ENCODE results near the gene ATP2B2.

Gene ATP2B2

DNA sequence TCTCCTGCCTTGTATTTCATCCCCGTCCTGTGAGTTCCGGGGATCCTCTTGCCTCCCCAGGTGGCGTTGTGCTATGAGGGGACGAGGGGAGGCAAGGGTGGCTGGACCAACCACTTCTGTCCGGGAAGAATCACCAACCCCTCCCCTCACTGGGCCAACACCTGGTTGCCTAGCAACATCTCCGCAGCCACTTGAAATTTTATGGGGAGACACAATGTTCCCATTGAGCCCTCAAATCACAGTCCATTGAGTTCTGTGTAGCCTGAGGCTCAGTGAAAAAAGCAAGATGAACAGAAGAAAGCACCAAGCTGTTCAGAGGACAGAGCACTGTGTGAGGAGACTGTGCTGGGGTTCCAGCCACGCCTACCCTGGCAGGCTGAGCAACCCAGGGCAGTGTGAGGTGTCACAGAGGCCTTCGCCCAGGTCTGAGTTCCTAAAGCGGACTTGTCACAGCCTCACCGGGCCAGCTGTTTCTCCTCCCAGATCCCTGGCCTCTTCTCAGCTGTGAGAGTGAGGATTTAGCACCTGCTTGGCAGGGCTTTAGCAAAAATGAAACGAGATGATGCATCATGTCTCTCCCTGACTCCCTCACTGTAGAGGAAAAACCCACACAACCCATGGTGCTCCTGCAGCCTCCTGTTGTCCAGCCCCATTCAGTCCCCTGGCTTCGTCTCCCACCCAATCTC, 76.8 kb downstream of the ATP2B2 start:
- H3K4me1 ChIP-seq (ENCODE audit: low read length) = no peaks in the 10 kb centered on the region

DNA sequence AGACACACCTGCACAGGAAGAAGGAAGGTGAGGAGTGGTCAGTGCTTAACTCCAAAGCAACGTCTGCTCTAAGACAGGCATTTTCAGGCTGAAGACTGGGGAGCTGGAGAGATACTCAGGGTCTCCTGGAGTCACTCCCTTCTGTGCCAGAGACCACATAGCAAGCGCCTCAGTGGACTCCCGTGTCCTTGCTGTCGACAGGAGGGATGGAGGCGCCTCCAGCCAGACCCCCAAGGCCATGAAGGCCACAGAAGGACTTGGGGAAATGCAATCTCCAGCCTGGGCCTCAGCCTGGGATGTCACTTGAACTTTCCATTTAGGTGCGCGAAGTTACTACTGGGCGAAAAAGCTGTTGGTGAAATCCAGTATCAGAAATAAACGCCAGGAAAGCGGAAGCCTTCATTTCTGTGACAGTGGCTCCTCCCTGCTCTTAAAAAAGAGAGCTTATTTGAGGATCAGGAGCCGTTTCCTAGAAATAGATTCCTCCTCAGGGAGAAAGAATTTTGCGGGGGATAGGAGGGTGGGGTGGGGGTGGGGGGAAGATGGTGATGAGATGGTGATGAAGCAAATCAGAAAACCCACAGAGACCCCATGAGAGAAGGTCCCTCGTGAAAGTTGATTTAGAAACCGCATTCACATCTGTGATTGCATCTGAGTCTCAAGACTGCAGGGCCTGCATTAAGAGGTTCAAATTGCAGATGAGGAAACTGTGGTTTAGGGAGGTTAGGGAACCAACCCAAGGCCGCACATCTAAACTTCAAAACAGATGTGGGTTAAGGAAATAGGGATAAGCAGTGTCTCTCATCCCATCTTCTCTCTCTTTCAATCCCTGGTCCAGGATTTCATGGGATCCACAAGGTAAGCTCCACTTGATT, 78.8 kb downstream of the ATP2B2 start:
- Histone ChIP-seq H4K20me1 (ENCODE audit: insufficient read depth, low read length) (no peaks in the 10 kb centered on the region), H3K79me2 (ENCODE audit: low read length) (no peaks in the 10 kb centered on the region), H3K4me3 (ENCODE audit: low read length) (no peak overlapping the region), H3K4me2 (ENCODE audit: low read length) (no peak overlapping the region), H3K9ac (ENCODE audit: low read length) (no peak overlapping the region), H3K27ac (ENCODE audit: low read length) (no peak overlapping the region), H3K9me3 (ENCODE audit: insufficient read depth, low read length) (no peaks in the 10 kb centered on the region), H3K27me3 (ENCODE audit: low read depth, low read length) (no peaks in the 10 kb centered on the region), H2AFZ (ENCODE audit: low read depth, low read length) (no peak overlapping the region), H3K4me1 (ENCODE audit: low read length) (peaks cover 4% of the 10 kb centered on the region; the same call in 1 of the 2 replicates), H3K36me3 (replicated peaks; ENCODE audit: low read depth, low read length) (no peaks in the 10 kb centered on the region)
- no peak for TF ChIP-seq EZH2phosphoT487 (IDR thresholded peaks at IDR 0.05; ENCODE audit: low read depth)
- TF ChIP-seq, protein P1, sequence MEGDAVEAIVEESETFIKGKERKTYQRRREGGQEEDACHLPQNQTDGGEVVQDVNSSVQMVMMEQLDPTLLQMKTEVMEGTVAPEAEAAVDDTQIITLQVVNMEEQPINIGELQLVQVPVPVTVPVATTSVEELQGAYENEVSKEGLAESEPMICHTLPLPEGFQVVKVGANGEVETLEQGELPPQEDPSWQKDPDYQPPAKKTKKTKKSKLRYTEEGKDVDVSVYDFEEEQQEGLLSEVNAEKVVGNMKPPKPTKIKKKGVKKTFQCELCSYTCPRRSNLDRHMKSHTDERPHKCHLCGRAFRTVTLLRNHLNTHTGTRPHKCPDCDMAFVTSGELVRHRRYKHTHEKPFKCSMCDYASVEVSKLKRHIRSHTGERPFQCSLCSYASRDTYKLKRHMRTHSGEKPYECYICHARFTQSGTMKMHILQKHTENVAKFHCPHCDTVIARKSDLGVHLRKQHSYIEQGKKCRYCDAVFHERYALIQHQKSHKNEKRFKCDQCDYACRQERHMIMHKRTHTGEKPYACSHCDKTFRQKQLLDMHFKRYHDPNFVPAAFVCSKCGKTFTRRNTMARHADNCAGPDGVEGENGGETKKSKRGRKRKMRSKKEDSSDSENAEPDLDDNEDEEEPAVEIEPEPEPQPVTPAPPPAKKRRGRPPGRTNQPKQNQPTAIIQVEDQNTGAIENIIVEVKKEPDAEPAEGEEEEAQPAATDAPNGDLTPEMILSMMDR (IDR thresholded peaks at IDR 0.05; ENCODE audit: low read depth, low read length) = no peak

More for the DNA sequence above, 76.8 kb downstream of the ATP2B2 start:
- no peak overlapping the region for H2AFZ ChIP-seq (ENCODE audit: low read depth, low read length)
- no peak overlapping the region for H3K27ac ChIP-seq (ENCODE audit: low read length)
- H3K27me3 ChIP-seq (ENCODE audit: low read depth, low read length) = no peaks in the 10 kb centered on the region
- H3K9me3 ChIP-seq (ENCODE audit: insufficient read depth, low read length) = no peaks in the 10 kb centered on the region
- TF ChIP-seq, protein P1 (IDR thresholded peaks at IDR 0.05; ENCODE audit: low read depth, low read length) = no peak
- TF ChIP-seq EZH2phosphoT487 (IDR thresholded peaks at IDR 0.05; ENCODE audit: low read depth) = no peak
- H3K36me3 ChIP-seq (replicated peaks; ENCODE audit: low read depth, low read length) = no peaks in the 10 kb centered on the region
- H4K20me1 ChIP-seq (ENCODE audit: insufficient read depth, low read length) = no peaks in the 10 kb centered on the region
- H3K4me3 ChIP-seq (ENCODE audit: low read length) = no peak overlapping the region
- no peak overlapping the region for H3K9ac ChIP-seq (ENCODE audit: low read length)
- no peak overlapping the region for H3K4me2 ChIP-seq (ENCODE audit: low read length)
- no peaks in the 10 kb centered on the region for H3K79me2 ChIP-seq (ENCODE audit: low read length)

DNA sequence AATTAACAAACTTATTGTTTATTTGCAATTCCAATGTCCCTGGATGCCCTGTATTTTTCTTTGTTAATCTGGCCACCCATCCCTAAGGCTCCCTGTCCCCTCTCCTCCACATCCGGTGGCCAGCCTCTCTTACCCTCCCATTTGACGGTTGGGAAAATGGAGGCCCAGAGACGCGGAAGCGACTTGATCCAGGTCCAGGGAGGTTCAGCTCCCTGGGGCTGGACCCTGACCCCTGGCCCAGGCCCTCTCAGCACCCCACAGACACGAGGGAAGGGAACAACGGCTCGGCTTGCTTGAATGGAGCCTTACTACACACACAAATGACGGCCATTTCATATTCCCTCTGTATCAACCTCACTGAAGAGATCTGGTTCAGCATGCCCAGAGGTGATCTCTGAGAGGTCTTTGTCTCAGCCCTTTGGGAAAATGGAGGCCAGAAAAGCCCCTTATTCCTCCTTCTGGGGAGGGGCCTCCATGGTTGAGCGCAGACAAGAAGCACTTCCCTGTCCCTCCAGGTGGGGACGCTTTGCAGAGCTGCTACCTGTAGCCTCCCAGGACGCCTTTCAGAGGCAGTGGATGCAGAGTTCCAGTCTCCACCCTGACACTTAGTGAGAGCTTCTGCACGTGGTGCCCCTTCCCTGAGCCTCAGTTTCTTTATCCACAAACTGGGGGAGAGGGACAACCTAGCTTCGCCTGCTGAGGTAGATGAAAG, 82.1 kb downstream of the ATP2B2 start:
- Histone ChIP-seq H2AFZ (ENCODE audit: low read depth, low read length) (no peak overlapping the region), H3K4me3 (ENCODE audit: low read length) (no peak overlapping the region), H3K9ac (ENCODE audit: low read length) (no peak overlapping the region), H3K4me1 (ENCODE audit: low read length) (peaks cover 6% of the 10 kb centered on the region; the same call in 1 of the 2 replicates), H3K27ac (ENCODE audit: low read length) (no peak overlapping the region), H3K4me2 (ENCODE audit: low read length) (no peak overlapping the region), H3K27me3 (ENCODE audit: low read depth, low read length) (no peaks in the 10 kb centered on the region), H4K20me1 (ENCODE audit: insufficient read depth, low read length) (no peaks in the 10 kb centered on the region), H3K36me3 (replicated peaks; ENCODE audit: low read depth, low read length) (no peaks in the 10 kb centered on the region), H3K9me3 (ENCODE audit: insufficient read depth, low read length) (no peaks in the 10 kb centered on the region), H3K79me2 (ENCODE audit: low read length) (no peaks in the 10 kb centered on the region)
- TF ChIP-seq EZH2phosphoT487 (IDR thresholded peaks at IDR 0.05; ENCODE audit: low read depth) = no peak
- TF ChIP-seq, protein P1 (IDR thresholded peaks at IDR 0.05; ENCODE audit: low read depth, low read length) = no peak

DNA sequence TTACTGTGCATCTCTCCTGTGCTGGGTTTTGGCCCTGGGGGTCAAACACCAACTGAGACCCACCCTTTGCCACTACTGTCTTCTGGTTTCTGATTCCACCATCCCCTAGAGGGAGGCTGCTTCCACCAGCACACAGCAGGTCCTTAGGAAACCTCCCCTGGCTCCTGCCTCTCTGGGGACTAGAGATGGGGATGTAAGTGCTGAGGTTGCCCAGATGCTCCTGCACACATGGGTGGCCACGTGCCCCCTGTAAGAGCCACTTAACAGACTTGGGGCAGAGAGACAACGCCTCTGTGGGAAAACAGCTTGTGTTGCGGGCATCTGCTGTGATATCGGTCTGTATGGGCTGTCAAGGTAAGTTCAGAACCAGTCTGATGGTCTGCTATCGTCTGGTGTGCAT, 83.4 kb downstream of the ATP2B2 start:
- Histone ChIP-seq H3K9me3 (ENCODE audit: insufficient read depth, low read length) (no peaks in the 10 kb centered on the region), H3K4me3 (ENCODE audit: low read length) (no peak overlapping the region), H3K27me3 (ENCODE audit: low read depth, low read length) (no peaks in the 10 kb centered on the region), H4K20me1 (ENCODE audit: insufficient read depth, low read length) (no peaks in the 10 kb centered on the region), H3K4me2 (ENCODE audit: low read length) (no peak overlapping the region), H3K4me1 (ENCODE audit: low read length) (peaks cover 6% of the 10 kb centered on the region; the same call in 1 of the 2 replicates), H3K27ac (ENCODE audit: low read length) (no peak overlapping the region), H3K36me3 (replicated peaks; ENCODE audit: low read depth, low read length) (no peaks in the 10 kb centered on the region), H3K79me2 (ENCODE audit: low read length) (no peaks in the 10 kb centered on the region), H2AFZ (ENCODE audit: low read depth, low read length) (no peak overlapping the region), H3K9ac (ENCODE audit: low read length) (no peak overlapping the region)
- TF ChIP-seq, protein P1 (IDR thresholded peaks at IDR 0.05; ENCODE audit: low read depth, low read length) = no peak
- TF ChIP-seq EZH2phosphoT487 (IDR thresholded peaks at IDR 0.05; ENCODE audit: low read depth) = no peak
